NCI-H510A (cell line): Measurements from ENCODE around the gene SBF2.

Experiments used
- DNase-seq: peaks from one replicate; lab custom pipeline; 2025; lab: John Stamatoyannopoulos, UW

SBF2 gene

DNA sequence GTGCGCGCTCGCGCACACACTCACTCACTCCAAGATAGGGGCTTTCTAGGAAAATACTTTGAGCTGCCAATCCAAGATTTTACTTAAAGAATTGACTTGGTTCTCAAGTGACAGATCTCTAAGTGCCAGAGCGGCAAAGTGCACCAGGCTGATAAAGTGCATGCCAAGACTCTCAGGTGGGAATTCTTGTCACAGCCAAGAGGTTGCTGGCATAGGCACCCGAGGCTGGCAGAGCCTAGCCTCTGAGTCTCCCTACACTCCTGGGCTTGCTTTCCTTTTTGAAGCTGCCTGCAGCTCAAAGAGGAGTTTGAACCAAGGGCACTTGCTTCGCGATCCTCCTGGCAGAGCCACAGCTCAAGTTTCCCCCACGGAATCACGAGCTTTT is 8.3 kb upstream of the SBF2 start:
- DNase-seq = no peak

DNA sequence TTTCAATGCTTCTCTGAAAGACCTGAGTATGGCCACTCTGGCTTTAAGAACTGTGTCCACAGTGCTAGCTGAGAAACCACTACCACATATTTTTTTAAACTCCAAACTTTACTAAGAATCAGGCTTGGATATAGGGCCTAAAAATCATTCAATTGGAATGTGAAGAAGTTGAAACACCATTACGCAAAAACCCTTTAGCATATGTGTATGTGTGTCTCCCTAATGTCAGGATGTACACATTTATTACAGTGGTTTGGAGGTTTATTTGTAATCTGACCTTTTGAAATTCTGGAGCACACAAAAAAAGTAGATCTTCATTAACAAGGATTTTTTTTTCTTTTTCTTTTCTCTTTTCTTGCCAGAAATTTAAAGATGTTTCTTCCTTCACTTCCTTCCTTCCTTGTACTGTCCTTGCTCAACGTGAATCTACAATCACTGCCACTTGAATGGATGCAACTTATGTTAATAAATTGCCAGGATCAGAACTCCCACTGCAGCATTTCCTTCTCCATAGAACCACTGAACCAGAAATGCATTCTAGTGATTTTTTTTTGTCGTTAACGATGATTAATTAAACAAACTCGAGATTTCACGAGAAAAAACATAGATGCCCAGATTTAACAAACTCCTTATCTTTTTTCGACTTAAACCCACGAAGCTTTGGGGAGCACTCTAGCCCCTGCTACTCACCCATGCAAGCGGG is 7.8 kb upstream of the SBF2 start:
- no peak for DNase-seq

DNA sequence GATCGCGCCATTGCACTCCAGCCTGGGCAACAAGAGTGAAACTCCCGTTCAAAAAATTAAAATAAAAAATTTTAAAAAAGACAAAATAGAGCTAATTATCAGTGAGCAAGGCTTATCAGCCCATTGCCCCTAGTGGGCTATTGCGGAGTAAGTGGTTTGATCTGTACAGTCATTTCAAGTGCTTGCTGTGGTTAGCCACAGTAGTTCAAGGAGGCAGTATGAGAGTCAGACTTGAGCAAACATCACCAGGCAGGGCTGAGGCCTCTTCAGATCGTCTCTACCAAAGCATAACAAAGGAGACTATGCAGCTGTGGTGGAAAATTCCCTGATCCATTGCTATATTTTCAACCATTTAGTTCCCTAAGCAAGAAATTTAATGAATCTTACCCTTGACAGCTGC is 4.3 kb upstream of the SBF2 start:
- peak; percentile 54 for DNase-seq

DNA sequence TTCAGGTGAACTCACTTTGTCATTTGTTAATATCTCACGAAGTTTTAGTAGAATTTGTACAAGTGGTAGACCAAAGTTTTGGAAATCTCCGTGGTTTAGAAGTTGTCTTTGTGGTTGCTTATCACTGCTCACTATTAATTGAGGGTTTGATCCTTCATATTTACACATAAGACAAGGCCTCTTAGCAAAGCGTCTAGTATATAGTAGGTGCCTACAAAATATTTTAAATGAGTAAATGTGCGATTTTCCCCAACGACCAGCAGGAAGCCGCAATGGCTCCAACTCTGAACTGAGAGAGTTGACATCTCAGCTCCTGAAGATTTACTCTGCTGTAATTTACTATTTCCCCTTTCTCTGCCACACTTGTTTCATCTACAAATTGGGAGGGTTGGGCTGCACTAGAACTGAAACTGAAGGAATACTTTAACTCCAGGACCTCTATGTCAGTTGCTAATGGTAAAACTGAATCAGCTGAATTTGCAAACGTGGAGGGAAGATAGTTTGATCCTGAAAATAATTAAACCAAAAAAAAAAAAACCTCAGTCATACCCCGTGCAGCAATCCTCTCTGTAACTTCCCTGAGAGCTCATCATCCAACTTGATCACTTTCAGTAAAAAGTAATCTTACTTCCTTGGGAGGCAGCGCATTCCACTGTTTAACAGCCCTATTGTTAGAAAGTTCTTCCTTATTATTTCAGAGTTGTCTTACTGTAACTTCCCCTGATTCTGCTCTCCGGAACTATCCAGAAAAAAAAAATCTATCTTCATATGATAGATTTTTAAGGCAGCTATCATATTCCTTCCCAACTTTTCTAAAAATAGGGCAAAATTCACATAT is 1.3 kb upstream of the SBF2 start:
- DNase-seq = no peak

DNA sequence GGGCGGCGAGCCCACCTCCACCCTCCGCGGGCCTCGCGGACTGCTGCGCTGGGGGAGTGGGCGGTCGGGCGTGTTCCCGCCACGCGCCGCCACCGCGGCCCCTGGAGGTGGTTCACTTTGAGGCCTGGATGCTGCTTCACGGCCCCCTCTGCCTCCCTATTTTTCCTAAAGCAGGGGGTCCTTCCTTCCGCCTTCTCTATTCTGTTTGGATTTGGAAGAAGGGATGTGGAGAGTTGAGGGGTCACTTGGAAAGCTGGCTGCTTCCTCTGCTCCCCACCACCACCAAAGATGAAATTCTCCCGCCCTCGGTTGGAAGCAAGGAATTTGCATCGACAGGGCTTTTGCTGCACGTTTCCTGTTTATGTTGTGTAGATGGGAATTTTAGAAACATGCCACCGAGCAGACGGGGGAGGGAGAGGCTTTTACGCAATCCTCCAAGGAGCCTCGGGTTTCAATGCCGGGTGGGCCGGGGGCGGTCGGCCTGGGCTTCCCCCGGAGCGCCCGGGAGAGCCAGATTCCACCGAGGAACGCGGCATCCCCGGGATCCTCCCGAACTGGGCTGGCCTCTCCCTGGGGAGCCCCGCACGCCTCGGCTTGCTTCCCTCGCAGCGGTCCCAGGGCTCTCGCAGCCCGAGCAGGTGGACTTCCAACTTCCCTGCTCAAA is 403 bp upstream of the SBF2 start:
- DNase-seq = no peak

DNA sequence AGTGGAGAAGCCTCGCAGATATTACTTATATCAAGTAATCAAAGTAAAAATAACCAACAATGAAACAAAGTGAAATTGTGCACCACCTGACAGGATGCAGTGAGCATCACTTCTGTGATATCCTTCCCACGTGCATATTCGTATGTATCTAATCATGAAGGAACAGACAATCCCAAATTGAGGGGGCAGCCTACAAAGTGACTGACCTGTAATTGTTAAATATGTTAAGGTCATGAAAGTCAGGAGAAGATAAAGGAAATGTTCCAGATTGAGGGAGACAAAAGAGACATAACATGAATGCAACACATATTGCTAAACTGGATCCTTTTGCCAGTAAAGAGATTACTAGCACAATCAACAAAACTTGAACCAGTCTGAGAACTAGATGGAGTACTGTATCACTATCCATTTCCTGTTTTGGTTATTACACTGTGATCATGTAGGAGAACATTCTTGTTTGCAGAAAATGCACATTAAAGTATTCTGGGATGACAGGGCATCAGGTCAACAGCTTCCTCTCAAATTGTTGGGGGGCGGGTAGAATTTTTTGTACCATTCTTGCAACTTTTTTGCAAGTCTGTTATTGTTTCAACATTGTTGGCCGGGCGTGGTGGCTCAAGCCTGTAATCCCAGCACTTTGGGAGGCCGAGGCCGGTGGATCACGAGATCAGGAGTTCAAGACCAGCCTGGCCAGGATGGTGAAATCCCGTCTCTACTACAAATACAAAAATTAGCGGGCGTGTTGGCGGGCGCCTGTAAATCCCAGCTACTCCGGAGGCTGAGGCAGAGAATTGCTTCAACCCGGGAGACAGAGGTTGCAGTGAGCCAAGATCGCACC is 2.0 kb downstream of the SBF2 start:
- DNase-seq = no peak

DNA sequence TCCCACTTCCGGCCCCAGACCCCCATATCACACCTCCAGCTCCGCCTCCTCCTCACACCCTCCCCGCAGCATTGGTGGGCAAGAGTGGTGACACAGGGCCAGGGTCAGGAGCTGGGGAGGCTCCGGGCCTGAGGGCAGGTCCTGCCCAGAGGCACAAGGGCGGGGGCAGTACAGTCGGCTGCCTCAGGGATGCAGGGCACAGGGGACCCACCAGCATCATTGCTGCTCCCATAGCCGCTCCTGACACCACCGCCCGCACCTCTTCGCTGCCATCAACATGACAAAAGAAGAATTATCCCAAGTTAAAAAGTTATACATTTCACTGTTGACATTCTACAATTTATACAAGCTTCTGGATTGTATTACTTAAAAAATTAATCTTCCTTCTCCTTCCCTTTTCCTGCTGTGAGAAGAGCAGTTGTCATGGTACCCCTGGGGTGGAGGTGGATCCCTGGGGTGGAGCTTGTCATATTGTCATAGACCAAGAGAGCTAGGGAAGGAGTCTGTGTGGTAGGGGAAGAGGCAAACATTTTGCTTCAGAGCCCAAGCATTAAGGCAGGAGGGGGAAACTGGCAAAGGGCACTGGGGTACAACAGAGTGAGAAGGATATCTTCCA is 4.1 kb downstream of the SBF2 start:
- no peak for DNase-seq

DNA sequence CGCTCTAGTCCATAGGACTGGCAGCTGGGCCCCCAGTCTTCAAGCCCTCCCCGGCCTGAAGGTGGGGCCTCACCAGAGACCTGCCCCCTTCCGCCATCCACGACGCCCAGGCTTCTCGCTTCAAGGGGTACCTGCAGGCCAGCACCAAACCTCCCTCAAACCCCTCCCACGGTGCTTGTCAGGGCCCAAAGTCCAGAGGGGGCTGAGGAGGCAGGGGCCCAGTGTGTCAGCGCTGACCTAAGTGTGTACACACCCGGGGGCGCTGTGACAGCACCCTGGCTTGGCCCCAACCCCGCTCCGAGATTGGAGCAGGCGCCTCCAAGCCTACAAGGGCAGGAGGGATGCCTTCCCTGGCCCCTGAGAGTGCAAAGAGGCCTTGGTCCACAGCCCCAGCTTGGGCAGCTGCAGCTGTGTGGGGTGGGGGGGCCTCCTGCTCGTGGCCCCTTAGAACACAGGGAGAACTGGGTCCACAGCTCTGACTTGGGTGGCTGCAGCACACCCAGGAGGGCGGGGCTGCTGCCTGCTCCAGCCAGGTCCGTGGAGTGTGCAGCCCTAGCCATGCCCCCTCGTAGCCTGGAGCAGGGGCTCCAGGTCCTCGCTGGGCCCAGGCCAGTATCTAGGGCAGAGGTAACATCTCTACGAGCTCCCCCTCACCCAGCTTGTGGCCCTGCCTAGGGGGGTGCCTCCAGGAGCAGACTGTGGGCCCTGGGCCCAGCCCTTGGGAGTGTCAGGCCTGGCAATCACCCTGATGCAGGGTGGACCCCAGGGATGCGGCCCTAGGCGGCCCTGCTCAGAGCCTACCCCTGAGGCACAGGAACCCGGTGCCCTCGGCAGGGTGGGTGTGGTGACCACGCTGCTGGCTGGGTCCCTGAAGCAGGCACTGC is 4.9 kb downstream of the SBF2 start:
- no peak for DNase-seq

DNA sequence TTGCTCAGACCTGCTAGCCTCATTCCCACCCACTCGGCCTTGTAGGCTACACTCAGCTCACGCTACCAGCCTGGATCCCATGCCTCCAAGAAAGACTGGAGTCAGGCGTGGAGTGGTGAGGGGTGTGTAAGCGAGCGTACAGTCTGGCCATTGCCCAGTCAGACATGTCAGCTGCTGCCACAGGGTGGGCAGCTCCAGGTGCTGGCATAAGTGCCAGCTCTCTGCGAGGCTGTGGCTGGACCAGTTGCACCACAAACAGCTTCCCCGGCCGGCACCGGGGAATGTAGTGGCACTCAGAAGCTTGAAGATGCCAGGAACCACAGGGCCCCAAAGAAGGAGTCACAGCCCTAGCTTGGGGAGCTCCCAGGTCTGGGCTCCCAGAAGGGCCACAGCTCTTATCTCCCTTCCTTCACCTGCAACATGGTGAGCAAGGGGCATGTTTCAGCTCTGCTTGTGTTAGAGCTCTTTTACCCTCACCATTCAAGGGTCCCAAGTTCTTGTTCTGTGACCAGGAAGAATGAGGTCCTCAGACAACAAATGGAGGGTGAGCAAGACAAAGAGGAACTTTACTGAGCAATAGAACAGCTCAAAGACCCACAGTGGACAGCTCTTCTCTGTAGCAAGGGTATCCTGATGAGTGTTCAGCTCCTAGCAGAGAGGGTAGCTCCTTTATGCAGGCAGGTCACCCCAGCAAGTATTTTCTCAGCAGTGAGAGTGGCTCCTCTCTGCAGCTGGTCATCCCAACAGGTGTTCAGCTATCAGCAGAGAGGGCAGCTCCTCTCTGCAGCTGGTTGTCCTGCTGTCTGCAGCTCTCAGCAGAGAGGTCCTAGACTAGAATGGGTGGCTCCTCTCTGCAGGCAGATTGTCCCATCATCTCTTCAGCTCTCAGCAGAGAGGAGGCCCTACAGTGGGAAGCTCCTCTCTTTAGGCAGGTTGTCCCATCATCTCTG is 6.0 kb downstream of the SBF2 start:
- no peak for DNase-seq

DNA sequence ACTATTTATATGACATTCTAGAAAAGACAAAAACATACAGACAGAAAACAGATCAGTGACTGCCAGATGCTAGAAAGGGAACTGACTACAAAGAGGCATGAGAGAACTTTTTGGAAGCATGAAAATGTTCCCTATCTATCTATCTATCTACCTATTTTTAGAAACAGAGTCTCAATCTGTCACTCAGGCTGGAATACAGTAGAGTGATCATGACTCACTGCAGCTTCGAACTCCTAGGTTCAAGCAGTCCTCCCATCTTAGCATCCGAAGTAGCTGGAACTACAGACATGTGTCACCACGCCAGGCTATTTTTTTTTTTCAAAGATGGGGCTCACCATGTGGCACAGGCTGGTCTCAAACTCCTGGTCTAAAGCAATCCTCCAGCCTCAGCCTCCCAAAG is 6.9 kb downstream of the SBF2 start:
- no peak for DNase-seq

DNA sequence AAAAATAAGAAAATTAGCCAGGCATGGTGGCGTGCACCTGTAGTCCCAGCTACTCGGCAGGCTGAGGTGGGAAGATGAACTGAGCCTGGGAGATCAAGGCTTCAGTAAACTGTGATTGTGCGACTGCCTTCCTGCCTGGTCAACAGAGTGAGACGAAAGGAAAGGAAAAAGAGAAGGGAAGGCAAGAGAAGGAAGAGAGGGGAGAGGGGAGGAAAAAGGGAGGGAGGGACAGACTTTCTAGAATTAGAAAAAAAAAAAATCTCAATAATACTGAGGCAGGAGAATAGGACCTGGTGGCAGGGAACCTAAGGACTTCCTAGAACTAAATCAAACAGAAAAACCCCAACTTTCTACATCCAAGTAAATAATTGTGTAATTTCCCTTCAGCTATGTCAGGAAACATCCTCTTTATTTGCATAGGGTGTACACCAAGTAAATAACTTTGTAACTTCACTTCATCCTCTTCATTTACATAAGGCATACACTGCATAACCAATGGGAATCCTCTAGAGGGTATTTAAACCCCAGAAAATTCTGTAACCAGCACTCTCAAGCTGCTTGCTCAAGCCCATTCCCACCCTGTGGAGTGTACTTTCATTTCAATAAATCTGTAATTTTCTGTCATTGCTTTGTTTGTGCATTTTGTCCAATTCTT is 8.7 kb downstream of the SBF2 start:
- no peak for DNase-seq

DNA sequence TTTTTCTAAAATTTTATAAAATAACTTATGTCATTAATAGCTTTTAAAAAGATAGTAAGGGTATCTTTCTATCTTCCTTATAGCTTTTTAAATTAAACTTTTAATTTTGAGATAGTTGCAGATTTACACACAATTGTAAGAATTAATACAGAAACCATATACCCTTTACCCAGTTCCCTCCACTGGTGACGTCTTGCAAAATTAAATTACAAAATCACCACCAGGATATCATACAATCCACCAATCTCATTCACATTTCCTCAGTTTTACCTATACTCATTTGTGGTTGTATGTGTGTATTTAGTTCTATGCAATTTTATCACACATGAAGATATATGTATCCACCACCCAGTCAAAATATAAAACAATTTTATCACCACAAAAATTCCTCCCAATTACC is 10.0 kb downstream of the SBF2 start:
- no peak for DNase-seq

DNA sequence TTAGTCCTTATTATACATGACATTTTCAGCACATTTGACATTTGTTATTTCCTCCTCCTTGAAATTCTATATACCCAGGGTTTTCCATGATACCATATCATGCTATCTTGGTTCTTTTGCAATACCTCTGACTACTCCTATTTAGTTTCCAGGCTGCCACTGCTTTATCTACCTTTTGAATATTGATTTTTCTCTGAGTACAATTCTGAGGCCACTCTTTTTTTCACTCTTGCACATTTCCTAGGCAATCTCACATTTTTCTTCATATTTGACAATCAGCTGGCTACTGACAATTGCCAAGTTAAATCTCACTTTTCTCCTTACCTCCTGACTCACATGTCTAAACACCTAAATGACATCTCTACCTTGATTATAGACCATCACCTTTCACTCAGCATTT is 11.9 kb downstream of the SBF2 start:
- no peak for DNase-seq

DNA sequence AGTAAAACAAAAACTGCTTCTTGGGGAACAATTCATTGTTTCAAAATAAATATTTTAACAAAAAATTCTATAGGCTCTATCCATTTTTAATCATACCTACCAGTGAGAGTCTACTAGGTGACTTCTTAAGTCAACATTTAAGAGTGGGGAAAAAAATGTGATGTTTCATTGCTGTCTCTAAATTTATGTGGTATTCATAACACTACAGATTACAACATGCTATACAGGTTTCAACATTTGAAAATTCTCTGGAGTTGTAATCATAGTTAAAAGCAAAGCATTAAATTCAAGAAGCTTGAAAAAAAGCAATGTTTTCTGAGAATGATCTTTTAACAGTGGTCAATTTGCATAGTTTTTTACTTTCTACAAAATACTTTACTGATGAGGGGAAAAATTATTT is 18.3 kb downstream of the SBF2 start:
- DNase-seq = no peak

DNA sequence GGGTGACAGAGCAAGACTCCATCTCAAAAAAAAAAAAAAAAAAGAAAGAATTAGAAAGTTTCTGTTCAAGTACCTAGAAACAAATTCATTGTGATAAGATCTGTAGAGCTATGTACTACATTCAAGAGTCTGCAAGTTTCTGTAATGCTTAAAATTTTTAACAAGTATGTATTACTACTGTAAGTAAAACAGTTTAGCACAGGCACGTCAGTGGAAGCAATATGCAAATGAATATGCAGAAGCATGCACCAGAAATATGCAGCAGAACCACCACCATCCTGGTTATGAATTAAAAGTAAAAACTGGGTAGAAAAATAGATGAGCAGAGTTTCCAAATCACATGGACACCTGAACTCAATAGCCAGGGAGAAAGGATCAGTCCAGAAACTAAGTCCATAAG is 19.3 kb downstream of the SBF2 start:
- no peak for DNase-seq

DNA sequence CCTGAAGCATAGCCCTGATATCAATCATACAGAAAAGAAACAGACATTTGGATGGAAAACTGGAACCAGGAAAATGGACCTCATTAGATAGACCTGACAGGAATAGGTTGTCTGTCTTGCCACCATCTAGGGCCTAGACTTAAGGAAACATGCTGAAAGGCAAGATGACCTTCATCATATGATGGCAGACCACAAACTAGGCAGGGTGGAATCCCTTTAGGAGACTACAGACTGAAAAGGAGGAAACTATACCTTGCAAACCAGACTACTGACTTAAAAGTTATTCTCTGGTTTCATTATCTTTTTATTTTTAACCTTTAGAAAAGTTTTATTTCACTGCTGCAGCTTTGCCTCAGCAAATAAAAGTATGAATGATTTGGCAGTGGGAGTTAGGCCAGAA is 20.3 kb downstream of the SBF2 start:
- no peak for DNase-seq

DNA sequence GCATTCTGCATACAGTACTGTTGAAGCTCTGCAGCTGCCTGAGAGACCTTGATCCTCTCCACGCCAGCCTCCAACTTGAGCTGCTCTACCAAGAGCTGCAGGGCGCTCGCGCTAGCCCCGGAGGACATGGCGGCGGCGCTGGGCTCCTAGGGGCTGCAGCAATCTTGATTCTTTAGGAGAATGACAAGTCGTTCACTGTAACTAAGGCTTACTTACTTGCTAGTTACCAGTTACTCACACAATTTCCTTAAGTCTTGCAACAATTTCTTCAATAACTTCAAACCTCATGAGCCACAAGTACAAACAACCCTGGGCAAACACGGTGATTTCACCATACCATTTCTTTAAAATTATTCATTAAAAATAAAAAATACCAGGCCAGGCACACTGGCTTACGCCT is 21.9 kb downstream of the SBF2 start:
- DNase-seq = no peak

DNA sequence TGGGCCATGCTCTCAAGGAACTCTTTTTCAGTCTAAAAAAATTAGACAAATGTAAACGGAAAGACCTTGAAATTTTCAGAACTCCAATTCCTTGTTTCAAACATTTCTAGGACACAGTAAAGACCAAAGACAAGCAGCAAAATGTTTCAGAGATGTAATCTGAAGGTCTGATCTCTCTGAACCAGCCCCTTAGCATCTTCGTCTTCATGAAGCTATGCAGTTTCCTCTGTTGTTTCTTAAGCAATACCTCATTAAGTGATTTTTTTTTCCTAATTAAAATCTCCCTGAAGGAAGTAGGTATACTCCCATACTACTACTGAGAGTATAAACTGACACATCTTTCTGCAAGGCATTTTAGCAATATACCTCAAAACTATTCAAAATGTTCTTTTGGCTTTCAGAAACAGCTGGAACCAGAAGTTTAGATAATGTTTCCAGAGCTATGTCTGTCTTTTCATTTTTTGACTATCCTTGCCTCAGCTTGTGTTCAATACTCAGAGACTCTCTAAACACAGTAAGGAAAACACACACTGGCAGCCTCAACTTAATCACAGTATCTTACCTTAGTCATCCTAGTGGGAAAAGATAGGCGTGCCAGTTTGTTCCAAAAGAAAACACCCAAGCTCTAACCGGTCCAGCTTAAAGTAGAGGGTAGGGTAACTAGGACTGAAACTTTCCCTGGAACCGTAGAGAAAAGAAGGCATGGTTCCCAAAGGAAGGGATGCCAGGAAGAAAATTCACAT is 25.1 kb downstream of the SBF2 start:
- no peak for DNase-seq
